ENCODE results near the gene RAD52.

- TF ChIP-seq POLR2A (IDR thresholded peaks at IDR 0.05) (no peak), CTCF (IDR thresholded peaks at IDR 0.05) (no peak), EP300 (IDR thresholded peaks at IDR 0.05) (no peak)
Measured at GRCh38 chr12:974271-974862, 24.9 kb upstream of the RAD52 start.
